Measurements from ENCODE around the gene DNAH6.
"Not testable (repeated sequence)": the region's sequence is repeated elsewhere in the genome, so short reads cannot be mapped to it uniquely, and the experiment has no call there.

The DNAH6 gene

GRCh38 chr2:84511024-84511423 is 5.3 kb upstream of the DNAH6 start:
- not testable (repeated sequence) for DNase-seq (ENCODE audit: low read depth)

- DNase-seq (ENCODE audit: low read depth), result no peak
These were observed 510 bp upstream of the DNAH6 start for GRCh38 chr2:84515788-84516187.

DNA sequence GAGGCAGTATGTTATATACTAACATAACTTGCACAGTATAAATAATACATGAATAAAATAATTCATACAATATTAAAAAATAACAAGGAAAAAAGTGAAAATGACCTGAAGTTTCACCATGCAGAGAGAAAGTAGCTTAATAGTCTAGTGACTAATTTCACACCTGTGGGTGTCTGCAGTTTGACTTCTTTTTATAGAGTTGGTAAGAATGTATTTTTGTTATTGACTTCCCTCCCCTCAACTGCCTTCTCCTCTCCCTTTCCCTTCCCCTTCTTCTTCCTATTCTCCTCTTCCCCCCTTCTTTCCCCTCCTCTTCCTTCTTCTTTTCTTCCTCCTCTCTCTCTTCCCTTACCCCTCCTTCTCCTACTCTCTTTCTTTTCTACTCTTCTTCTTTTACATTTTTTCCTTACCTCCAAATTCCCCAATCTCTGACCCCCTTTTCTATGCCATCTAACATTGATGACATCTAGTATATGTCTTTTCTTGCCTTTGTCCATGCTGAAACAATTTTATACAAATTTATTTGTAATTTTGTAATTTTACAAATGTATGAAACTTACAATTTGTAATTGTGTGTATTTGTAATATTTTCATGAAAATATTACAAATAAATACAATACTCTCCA is 3.1 kb downstream of the DNAH6 start:
- DNase-seq (ENCODE audit: low read depth), result no peak

GRCh38 chr2:84526562-84526961 is 10.3 kb downstream of the DNAH6 start:
- DNase-seq (ENCODE audit: low read depth), result peak; percentile 15

DNA sequence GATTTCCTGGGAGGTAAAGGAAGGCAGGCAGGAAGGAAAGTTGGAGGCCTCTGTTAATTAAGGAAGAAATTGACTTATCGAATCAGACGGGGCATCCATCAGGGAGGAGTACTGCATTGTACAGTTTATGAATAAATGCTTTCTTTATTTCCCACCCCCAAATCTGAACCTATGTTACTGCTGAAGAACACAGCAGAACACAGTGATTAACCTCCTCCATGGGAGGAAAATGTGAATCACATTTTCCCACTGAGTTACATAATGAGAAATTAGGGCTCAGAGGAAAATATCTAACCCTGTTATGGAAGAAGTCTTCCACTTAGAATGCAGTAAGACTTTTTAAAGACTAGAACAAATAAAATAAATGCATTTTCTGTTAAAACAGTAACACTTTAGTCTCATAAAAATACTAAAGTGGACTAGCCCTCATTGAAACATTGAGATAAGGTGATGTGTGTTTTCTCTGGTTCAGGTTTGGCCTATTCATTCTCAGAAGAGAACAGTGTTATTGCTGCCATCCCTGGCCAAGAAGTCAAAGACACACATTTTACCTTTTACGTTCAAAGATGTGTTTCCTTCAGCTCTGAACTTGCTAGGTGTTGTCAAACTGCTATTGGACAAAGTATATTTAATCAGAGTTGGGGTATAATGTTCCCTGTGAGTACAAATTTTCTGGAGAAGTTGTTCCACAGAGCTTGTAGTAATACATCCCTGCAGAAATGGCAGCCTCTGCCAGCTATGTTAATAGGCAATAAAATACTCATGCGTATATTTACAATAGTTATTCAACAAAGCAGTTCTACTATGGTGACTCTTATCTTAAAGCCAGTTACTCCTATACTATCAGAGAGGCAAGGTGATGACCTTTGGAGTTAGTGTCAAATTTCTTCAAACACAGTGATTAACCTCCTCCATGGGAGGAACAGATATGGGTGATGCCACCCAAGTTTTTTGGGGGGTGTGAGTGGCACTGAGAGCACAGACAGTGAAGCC is 11.1 kb downstream of the DNAH6 start:
- no peak for DNase-seq (ENCODE audit: low read depth)

GRCh38 chr2:84532291-84532690 is 16.0 kb downstream of the DNAH6 start:
- no peak for DNase-seq (ENCODE audit: low read depth)

DNA sequence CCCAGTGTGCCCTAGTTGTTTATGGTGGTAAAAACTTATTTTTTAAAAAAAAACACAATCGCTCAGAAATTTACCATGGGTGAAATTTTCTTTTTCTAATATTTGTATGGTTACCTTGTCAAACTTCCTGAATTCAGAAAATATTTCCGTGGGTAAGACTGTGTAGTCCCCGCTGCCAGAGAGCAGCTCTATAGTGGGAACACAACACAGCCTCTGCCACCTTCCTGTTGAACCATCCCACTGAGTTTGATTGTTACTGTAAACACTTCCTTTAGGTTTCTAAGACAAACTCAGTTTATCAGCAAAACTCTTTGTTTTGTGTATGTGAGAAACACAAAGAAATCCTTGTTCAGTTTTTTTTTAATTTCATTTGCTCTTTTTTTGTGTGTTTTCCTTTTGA is 17.9 kb downstream of the DNAH6 start:
- DNase-seq (ENCODE audit: low read depth), result no peak

DNA sequence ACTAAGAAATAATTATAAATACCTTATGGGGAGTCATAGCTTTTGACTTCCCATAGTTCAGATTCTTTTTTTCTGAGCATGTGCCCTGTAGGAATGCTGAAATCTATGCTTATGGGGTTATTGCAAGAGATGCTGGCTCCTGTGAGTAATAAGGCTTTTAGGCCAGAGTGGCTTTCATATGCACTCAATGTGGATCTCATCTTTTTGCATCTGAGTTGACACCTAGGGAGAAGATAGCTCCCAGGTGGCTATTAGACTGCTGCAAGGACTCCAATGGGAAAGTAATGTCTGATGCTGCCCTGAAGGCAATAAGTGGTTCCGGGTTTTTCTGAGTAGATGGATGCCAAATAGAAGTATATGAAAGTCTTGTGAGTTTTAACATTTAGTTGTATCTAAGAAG is 21.0 kb downstream of the DNAH6 start:
- DNase-seq (ENCODE audit: low read depth), result peak; percentile 2

GRCh38 chr2:84539729-84540128 is 23.4 kb downstream of the DNAH6 start:
- DNase-seq (ENCODE audit: low read depth), result no peak

DNA sequence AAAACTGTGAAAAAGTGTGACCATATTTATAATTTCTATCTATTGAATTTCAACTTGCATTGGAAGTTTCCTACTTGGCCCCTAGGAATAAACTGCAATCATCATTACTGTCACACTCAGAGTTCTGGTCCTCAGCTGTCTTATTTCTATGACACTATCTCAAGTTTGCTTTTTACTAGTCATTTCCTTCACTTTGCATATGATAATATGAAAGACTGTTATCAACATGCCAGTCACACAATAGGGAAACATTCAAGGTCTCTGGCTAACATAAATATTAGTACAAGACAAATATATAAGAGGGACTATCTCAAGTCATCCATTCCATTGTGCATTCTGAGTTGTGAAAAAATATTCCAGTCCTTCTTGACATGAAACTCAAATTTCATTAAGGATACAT is 28.7 kb downstream of the DNAH6 start:
- DNase-seq (ENCODE audit: low read depth), result no peak

GRCh38 chr2:84546551-84546950 is 30.3 kb downstream of the DNAH6 start:
- no peak for DNase-seq (ENCODE audit: low read depth)

- no peak for DNase-seq (ENCODE audit: low read depth)
These were observed 32.0 kb downstream of the DNAH6 start for GRCh38 chr2:84548303-84548702.

- no peak for DNase-seq (ENCODE audit: low read depth)
These were observed 34.6 kb downstream of the DNAH6 start for GRCh38 chr2:84550916-84551315.

DNA sequence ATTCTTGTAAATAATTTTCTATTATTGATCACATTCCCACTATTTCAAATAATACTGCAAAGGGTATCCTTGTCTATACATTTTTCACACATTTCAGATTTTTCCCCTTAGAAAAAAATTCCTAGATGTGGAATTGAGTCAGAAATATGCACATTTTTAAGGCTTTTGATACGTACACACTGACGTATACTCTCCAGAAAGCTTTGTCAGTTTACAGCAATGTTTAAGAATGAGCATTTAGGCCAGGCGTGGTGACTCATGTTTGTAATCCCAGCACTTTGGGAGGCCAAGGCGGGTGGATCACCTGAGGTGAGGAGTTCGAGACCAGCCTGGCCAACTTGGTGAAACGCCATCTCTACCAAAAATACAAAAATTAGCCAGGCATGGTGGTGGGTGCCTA is 35.2 kb downstream of the DNAH6 start:
- DNase-seq (ENCODE audit: low read depth), result not testable (repeated sequence)

DNA sequence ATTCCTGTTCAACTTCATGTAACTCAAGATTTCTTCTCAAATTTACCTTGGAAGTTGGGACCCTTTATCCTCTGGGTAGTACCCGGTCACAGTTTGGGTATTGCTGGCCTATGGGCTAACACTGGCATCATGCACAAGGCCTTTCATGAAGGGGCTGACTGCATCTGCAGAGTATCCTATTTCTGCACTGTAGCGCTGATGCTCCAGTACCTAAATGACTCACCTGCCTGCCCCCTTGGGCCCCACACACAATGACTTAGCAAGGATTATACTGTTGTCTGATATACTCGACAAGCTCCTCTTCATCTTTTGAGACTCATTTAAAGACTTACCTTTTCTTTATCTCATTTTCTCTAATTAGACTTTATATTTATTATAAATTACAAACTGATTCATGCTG is 39.9 kb downstream of the DNAH6 start:
- DNase-seq (ENCODE audit: low read depth), result no peak

- no peak for DNase-seq (ENCODE audit: low read depth)
These were observed 43.5 kb downstream of the DNAH6 start for GRCh38 chr2:84559838-84560237.

- no peak for DNase-seq (ENCODE audit: low read depth)
These were observed 63.4 kb downstream of the DNAH6 start for GRCh38 chr2:84579661-84580060.

DNA sequence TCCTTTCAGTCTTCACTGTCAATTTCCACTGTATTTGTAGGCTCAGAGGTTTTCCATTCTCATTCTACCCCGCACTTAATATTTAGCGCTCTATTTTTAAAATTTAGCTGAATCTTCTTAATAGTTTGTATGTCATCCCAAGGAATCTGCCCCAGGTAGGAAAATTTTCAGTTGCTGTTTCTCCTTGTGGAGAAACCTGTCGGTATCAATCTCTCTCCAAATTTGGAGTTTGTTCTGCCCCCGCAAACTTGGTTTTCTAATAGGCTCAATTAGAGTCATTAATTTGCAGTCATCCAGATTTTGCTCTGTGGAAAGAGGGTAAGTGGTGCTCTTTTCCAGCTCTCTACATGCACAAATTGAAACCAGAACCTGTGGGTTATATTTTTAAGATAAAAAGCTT is 87.6 kb downstream of the DNAH6 start:
- DNase-seq (ENCODE audit: low read depth), result no peak

- DNase-seq (ENCODE audit: low read depth), result no peak
These were observed 96.8 kb downstream of the DNAH6 start for GRCh38 chr2:84613082-84613481.

DNA sequence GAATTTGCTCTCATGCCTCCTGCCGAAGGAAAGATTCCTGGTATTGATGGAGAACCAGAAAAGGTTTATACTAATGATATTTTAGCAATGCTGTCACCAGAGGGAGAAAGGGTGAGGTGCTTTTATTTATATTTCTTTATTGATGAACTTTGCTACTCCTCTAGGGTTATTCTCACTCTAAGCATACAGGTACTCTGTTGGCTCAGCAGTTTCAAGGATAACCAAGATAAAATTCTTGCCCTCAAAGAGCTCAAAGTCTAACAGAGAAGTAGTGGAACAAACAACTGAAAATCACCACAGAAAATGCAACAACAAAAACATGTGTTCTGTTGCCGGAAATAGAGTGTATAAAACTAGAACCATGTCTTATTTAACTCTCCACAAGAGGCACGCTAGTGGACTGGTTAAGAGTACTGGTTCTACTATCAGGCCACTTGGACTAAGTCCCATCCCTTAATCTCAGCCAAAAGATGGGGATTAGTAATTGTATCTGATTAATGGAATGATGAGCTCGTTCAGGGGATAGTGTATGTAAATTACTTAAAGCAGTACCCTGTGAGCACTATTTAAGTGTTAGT is 103.6 kb downstream of the DNAH6 start:
- DNase-seq (ENCODE audit: low read depth), result no peak

DNA sequence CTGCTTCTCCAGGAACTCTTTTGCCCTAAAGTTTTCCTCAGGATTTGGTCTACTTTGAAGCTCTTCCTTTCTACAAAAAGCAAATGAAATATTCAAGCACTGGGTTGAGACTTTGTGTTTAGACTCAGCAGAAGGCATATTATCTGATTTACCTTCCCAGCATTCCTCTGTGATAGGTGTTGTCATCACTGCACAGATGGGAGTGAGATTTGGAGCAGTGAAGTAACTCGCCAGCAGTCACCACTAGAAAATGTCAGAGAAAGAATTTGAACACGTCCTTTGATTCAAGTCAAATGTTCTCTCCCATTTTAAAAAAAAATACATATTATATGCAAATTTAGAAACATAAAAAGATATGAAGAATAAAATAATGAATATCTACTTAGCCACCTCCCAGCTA is 112.2 kb downstream of the DNAH6 start:
- DNase-seq (ENCODE audit: low read depth), result no peak

DNA sequence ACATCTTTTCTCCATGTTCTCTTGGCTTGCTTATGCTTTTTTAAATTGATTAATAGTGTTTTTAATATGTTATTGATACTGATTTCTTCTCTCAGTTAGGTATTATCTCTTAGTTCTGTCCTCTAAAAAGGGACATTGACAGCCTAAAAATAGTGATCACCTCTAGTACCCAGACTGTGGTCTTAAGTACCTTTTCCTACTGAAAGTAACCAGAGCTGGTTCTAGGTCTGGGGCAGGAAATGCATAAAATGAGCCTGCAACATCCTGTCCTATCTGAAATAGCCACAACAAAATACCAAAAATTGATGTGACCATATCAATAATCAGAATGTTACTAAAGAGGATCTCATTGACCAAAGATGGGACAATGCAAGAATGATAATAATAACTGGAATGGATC is 113.3 kb downstream of the DNAH6 start:
- DNase-seq (ENCODE audit: low read depth), result no peak

DNA sequence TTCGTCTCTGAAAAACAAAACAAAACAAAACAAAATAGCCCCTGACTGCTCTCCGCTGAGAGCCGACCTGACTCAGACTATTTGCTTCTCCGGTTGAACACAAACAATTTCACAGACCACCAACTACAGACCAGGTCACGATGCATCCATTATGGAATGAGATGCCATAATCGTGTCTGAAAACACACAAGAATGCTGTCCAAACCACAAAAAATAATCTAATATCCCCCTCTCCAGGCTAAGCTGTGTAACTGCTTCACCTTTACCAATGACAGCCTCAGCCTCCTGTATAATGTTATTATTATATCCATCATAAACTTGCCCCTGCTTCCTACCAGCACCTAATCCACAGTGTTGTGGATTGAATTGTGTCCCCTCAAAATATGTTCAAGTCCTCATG is 114.7 kb downstream of the DNAH6 start:
- DNase-seq (ENCODE audit: low read depth), result peak; percentile 43

Data from EH (cell line).